Measurements from ENCODE around the gene CD163L1.

The CD163L1 gene

DNA sequence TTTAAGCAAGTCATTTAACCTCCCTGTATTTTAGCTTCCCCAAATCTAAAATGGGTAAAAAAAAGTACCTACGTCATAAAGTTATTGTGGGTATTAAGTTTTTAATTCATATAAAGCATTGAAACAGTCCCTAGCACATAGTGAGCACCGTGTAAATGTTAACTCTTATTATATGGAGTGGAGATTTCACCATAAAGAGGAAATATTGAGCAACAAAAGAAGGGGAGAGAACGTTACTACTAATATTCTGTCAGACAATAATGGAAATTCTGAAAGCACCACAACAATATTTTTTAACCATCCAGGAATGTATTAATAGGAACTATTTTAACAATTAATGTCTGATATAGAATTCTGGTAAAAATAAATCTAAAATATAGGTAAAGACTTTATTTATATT, 7.8 kb upstream of the CD163L1 start:
- Histone ChIP-seq H3K27me3 (replicated peaks; ENCODE audit: insufficient read depth, low read length) (no peaks in the 10 kb centered on the region), H3K4me3 (ENCODE audit: low read length) (no peak overlapping the region), H3F3A (ENCODE audit: insufficient read depth, low read length) (no peaks in the 10 kb centered on the region), H4K20me1 (ENCODE audit: insufficient read depth, low read length) (no peaks in the 10 kb centered on the region), H3K36me3 (replicated peaks; ENCODE audit: insufficient read depth, low read length) (no peaks in the 10 kb centered on the region), H3K9ac (ENCODE audit: low read length) (no peak overlapping the region), H3K4me1 (ENCODE audit: low read length) (no peaks in the 10 kb centered on the region), H3K27ac (ENCODE audit: low read length) (no peak overlapping the region), H3K9me3 (replicated peaks; ENCODE audit: insufficient read depth, low read length) (no peaks in the 10 kb centered on the region), H3K79me2 (ENCODE audit: low read length) (no peaks in the 10 kb centered on the region), H2AFZ (ENCODE audit: low read length) (no peak overlapping the region), H3K9me2 (replicated peaks; ENCODE audit: insufficient read depth, low read length) (no peaks in the 10 kb centered on the region), H3K4me2 (ENCODE audit: low read depth, low read length) (no peak overlapping the region)
- TF ChIP-seq EZH2phosphoT487 (IDR thresholded peaks at IDR 0.05; ENCODE audit: low read length) (no peak), EZH2 (optimal IDR thresholded peaks at IDR 0.05; ENCODE audit: low read depth, low read length) (no peak)
- TF ChIP-seq, protein P1, sequence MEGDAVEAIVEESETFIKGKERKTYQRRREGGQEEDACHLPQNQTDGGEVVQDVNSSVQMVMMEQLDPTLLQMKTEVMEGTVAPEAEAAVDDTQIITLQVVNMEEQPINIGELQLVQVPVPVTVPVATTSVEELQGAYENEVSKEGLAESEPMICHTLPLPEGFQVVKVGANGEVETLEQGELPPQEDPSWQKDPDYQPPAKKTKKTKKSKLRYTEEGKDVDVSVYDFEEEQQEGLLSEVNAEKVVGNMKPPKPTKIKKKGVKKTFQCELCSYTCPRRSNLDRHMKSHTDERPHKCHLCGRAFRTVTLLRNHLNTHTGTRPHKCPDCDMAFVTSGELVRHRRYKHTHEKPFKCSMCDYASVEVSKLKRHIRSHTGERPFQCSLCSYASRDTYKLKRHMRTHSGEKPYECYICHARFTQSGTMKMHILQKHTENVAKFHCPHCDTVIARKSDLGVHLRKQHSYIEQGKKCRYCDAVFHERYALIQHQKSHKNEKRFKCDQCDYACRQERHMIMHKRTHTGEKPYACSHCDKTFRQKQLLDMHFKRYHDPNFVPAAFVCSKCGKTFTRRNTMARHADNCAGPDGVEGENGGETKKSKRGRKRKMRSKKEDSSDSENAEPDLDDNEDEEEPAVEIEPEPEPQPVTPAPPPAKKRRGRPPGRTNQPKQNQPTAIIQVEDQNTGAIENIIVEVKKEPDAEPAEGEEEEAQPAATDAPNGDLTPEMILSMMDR (IDR thresholded peaks at IDR 0.05; ENCODE audit: low read length), result no peak
- DNase-seq, result no peak

DNA sequence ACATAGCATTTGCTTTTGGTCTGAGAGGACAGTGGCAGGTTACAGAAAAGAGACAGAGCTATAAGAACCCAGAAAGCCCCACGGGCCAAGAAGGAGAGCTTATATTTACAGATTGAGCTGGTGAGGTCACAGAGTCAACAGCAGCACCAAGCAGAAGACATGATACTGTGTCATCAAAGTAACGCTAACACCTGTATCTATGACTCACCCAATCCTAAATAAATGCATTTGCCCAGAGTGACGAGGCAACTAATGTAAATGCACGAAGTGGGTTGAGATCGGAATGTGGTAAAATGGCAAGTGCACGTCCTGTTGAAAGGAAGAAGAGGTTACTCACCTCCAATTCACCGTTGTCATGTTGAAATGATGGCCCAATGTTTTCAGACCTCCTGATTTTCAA, 6.7 kb upstream of the CD163L1 start:
- H3K79me2 ChIP-seq (ENCODE audit: low read length), result no peaks in the 10 kb centered on the region
- TF ChIP-seq EZH2phosphoT487 (IDR thresholded peaks at IDR 0.05; ENCODE audit: low read length) (no peak), EZH2 (optimal IDR thresholded peaks at IDR 0.05; ENCODE audit: low read depth, low read length) (no peak)
- TF ChIP-seq, protein P1 (IDR thresholded peaks at IDR 0.05; ENCODE audit: low read length), result no peak
- no peak overlapping the region for H3K4me2 ChIP-seq (ENCODE audit: low read depth, low read length)
- no peaks in the 10 kb centered on the region for H3K4me1 ChIP-seq (ENCODE audit: low read length)
- no peaks in the 10 kb centered on the region for H3K27me3 ChIP-seq (replicated peaks; ENCODE audit: insufficient read depth, low read length)
- no peaks in the 10 kb centered on the region for H3F3A ChIP-seq (ENCODE audit: insufficient read depth, low read length)
- H3K36me3 ChIP-seq (replicated peaks; ENCODE audit: insufficient read depth, low read length), result no peaks in the 10 kb centered on the region
- no peak overlapping the region for H3K27ac ChIP-seq (ENCODE audit: low read length)
- no peaks in the 10 kb centered on the region for H3K9me2 ChIP-seq (replicated peaks; ENCODE audit: insufficient read depth, low read length)
- H3K9ac ChIP-seq (ENCODE audit: low read length), result no peak overlapping the region
- no peak for DNase-seq
- no peak overlapping the region for H2AFZ ChIP-seq (ENCODE audit: low read length)
- H4K20me1 ChIP-seq (ENCODE audit: insufficient read depth, low read length), result no peaks in the 10 kb centered on the region
- no peaks in the 10 kb centered on the region for H3K9me3 ChIP-seq (replicated peaks; ENCODE audit: insufficient read depth, low read length)
- no peak overlapping the region for H3K4me3 ChIP-seq (ENCODE audit: low read length)

DNA sequence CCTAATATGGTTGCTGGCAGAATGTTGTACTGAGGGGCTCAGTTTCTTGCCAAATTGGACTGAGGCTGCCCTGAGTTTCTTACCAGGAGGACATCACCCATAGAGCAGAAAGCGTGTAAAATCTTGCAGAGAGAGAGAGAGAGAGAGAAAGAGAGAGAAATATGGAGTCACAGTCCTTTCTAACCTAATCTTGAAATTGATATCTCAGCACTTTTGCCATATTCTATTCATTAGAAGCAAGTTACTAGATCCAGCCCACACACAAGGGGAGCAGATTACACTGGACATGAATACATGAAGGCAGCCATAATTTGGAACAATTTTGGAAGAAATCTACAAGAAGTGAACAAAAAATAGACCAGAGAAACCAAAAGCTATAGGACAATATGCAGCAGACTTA, 4.1 kb upstream of the CD163L1 start:
- no peaks in the 10 kb centered on the region for H3K79me2 ChIP-seq (ENCODE audit: low read length)
- TF ChIP-seq, protein P1 (IDR thresholded peaks at IDR 0.05; ENCODE audit: low read length), result no peak
- TF ChIP-seq EZH2 (optimal IDR thresholded peaks at IDR 0.05; ENCODE audit: low read depth, low read length), result no peak
- no peak for TF ChIP-seq EZH2phosphoT487 (IDR thresholded peaks at IDR 0.05; ENCODE audit: low read length)
- no peaks in the 10 kb centered on the region for H3K9me3 ChIP-seq (replicated peaks; ENCODE audit: insufficient read depth, low read length)
- H3K9me2 ChIP-seq (replicated peaks; ENCODE audit: insufficient read depth, low read length), result no peaks in the 10 kb centered on the region
- H3K9ac ChIP-seq (ENCODE audit: low read length), result no peak overlapping the region
- no peaks in the 10 kb centered on the region for H3K36me3 ChIP-seq (replicated peaks; ENCODE audit: insufficient read depth, low read length)
- H3K4me1 ChIP-seq (ENCODE audit: low read length), result no peaks in the 10 kb centered on the region
- H3K4me3 ChIP-seq (ENCODE audit: low read length), result no peak overlapping the region
- no peaks in the 10 kb centered on the region for H3F3A ChIP-seq (ENCODE audit: insufficient read depth, low read length)
- no peak overlapping the region for H2AFZ ChIP-seq (ENCODE audit: low read length)
- no peak overlapping the region for H3K4me2 ChIP-seq (ENCODE audit: low read depth, low read length)
- no peaks in the 10 kb centered on the region for H4K20me1 ChIP-seq (ENCODE audit: insufficient read depth, low read length)
- H3K27ac ChIP-seq (ENCODE audit: low read length), result no peak overlapping the region
- no peaks in the 10 kb centered on the region for H3K27me3 ChIP-seq (replicated peaks; ENCODE audit: insufficient read depth, low read length)
- no peak for DNase-seq
